NT2/D1 (cell line): Measurements from ENCODE around the gene CCSER1.

Experiments used
- SUZ12 ChIP-seq: IDR thresholded peaks from 2 replicates; pipeline ENCODE4 v1.6.1; 2011; ENCODE audit not compliant: insufficient read length, insufficient read depth; ENCODE audit errors: extremely low read depth
- YY1 ChIP-seq: IDR thresholded peaks from 2 replicates; pipeline ENCODE4 v1.6.1; 2011; ENCODE audit not compliant: insufficient read length, insufficient read depth
- ZNF274 ChIP-seq: IDR thresholded peaks from 2 replicates; pipeline ENCODE4 v1.6.1; 2011; ENCODE audit warnings: mild to moderate bottlenecking, low read depth, low read length

- TF ChIP-seq YY1 (no peak), ZNF274 (no peak), SUZ12 (no peak)
Measured at GRCh38 chr4:91092398-91092980, 965.3 kb downstream of the CCSER1 start.
